ENCODE data around the gene CAP2.

- TF ChIP-seq POLR2A (IDR thresholded peaks at IDR 0.05) (no peak), CTCF (IDR thresholded peaks at IDR 0.05) (no peak)
These were observed 132.2 kb downstream of the CAP2 start for GRCh38 chr6:17525637-17526036.
